NCI-H1048 (cell line): Measurements from ENCODE around the gene TACC2.
"Not testable (repeated sequence)": the region's sequence is repeated elsewhere in the genome, so short reads cannot be mapped to it uniquely, and the experiment has no call there.

Experiments
- DNase-seq: peaks from one replicate; lab custom pipeline; 2025; lab: John Stamatoyannopoulos, UW

TACC2 gene

DNA sequence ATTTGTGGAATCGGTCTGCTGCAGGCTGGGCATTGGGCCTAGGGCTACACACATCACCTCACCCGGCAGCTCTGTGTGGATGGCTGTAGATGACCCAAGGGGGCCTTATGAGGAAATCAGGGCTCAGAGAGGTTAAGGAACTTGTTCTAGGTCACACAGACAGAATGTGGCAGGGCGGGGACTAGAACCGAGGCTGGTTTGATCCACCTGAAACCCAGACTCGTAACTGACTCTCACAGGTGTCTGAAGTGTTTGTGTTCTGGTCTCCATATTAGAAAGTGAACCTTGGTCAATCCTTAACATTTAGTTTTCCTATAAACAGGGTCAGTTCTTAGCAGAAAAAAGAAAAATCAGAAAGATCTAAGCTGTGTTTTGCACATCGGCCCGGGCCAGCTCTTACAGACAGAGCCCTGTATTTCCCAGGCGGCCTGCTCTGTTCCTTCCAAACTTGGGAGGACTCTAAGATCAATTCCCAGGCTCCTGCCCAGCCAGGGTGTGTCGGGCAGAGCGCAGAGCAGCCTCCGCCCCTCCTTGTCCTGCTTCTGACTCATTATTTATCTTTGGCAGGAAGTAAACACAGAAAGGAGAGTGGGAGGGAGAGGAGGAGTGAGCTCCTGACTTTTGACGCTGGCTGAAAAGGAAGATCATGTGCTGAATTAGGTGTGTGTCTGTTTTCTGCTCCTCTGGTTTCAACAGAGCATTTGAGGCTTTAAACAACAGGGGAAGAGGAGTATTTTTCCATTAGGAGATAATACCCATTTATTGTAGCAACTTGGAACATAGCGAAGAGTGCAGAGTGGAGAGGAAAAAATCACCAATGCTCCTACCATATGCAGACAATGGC is 74.1 kb downstream of the TACC2 start:
- no peak for DNase-seq

DNA sequence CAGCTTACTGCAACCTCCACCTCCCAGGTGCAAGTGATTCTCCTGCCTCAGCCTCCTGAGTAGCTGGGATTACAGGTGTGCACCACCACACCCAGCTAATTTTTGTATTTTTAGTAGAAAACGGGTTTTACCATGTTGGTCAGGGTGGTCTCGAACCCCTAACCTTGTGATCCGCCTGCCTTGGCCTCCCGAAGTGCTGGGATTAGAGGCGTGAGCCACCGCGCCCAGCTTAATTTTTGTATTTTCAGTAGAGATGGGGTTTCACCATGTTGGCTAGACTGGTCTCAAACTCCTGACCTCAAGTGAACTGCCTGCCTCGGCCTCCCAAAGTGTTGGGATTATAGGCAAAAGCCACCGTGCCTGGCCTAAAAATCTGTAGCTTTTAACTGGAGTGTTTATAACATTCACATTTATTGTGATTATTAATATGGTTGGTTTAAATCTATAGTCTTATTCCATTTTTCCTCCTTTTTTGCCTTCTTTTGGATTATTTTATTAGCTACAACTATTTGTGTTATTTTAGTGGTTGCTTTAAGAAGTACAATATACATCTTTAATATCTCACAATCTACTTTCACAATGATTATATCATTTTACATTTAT is 77.5 kb downstream of the TACC2 start:
- not testable (repeated sequence) for DNase-seq

DNA sequence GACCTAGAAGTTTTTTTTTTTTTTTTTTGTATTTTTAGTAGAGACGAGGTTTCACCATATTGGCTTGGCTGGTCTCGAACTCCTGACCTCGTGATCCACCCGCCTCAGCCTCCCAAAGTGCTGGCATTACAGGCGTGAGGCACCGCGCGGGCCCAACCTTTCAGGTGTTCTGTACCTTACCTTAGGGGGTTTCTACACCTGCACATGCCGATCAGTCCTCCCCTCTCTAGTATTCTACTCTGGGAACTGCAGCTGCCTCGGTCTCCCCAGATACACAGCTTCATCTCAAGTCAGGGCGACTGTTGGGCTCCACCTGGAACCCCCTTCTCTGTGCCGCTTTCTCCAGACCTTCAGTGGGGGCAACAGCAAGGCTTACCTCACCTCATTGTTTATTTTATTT is 79.9 kb downstream of the TACC2 start:
- no peak for DNase-seq

DNA sequence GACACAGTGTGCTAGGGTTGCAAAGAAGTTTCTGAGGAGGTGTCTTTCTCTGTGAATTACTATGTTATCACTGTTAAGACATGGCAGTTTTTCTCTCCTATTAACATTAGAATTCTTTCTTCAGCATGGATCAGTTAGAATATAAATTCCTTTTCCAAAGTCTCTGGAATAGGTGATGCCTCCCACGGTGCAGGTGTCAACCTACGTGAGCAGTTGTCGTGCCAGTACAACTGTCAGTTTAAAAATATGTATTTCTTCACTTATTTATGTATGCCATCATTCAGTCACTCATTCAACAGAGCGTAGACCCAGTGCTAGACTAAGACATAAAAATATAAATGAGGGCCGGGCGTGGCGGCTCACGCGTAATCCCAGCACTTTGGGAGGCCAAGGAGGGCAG is 83.5 kb downstream of the TACC2 start:
- DNase-seq: no peak

DNA sequence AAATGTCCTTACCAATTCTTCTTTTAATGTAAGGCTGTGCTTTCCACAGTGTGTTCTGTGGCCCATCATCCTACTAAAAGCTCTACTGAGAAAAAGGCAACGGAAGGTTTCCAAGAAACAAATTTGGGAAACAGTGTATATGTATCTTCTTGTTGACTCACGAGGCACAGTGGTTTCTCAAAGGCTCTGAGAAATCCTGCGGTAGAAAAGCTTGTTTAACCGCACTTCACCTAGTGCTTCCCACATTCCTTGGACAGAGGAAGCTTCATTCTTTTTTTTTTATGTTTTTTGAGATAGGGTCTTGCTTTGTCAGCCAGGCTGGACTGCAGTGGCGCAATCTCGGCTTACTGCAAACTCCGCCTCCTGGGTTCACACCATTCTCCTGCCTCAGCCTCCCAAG is 84.5 kb downstream of the TACC2 start:
- no peak for DNase-seq

DNA sequence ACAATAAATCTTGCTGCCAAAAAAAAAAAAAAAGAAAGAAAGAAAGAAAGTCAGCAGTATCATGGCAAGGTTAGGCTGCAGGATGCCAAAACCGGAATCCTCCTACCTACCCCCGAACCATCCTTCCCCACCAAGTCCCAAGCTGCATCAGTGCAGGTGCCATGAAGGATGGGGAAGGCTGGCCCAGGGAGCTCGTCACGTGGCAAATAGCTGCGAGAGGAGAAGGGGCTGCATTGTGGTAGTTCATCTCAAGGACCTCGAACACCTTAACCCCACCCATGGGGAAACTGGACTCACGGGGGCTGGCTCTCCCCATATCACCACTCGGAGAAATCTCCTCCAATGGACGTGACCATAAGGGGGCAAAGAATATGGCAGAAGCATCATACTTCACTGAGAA is 86.2 kb downstream of the TACC2 start:
- no peak for DNase-seq

DNA sequence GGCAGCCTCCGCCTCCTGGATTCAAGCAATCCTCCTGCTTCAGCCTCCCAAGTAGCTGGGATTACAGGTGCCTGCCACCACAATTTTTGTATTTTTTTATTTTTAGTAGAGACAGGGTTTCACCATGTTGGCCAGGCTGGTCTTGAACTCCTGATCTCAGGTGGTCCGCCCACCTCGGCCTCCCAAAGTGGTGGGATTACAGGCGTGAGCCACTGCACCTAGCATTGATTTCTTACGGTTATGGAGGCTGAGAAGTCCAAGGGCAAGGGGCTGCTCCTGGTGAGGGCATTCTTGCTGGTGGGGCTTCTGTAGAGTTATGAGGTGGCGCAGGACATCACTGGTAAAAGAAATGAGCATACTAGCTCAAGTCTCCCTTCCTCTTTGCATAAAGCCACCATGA is 86.9 kb downstream of the TACC2 start:
- DNase-seq: not testable (repeated sequence)

DNA sequence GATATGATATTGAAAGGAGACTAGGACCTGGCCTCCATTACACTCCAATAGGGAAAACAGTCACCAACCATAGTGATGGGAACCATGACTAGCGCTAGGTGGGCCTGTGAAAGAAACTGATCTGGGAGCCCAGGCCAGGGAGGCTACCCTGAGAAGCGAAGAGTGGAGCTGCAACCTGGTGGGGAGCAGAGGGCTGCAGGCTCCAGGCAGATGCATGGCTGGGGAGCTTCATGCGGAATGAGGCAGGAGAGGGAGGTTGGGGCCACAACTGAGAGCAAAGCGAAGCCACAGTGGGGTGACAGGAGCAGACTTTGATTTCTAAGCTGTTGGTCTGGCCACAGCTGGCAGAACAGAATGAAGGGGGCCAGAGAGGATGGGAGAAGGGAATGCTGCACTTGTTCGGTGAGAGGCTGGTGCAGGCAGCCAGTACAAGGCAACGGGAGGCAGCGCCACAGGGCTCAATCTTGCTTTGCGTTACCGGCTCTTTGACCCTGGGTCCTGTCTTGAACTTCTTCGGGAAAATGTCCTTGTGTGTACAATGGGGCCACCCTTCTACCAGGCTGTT is 88.4 kb downstream of the TACC2 start:
- DNase-seq: no peak

DNA sequence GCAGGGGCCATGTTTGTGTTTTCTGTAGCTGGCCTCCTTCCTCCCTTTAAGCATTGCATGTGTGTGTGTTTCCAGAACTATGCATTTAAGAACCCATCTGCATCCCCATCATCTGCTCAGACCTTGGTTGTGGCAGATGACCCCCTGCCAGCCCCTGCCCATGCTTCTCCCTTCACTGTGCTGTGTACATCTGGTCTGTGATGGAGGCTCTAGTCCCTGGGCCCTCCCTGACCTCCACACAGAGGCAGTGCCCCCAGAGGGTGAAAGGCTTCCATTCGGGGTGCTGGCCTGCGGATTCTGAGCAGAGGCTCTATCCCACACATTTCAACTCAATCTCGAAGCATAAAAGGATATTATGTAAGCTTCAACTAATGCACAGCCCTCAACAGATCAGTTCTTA is 89.4 kb downstream of the TACC2 start:
- no peak for DNase-seq

DNA sequence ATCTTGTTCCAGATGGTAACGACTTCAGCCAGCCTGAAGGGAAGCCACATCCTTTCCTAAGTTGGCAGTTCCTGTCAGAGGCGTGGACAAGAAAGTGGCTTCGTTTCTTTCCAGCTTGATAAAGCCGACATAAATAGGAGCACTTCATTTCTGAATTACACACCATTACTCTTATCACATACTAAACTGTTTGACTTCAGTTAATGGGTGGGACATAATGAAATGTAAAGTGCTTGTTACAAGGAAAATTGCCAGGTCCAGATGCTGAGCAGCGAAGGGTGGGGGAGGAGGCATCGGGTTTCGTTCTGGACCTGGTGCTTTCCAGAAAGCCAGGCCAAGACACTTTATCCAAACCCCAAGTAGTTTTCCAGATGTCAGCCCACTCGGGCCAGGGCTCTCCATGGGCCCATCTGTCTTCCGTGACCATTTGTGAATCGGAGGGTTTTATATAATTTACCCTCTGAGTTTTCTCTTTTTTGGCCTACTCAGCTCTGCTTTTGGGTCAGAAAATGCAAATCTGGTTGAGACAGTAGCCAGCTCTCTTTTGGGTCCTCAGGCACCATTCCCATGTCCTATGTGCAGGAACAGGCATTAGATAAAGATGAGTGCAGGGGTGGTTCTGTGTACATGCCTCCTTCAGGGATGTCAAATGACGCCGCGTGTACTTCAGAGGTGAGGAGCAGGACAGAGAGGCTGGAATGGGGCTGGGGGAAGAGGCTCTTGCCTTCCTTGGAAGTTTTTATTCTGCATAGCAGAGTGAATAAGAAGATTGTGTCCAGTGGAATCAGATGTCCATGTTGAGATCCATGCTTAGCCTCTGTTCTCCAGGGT is 90.2 kb downstream of the TACC2 start:
- DNase-seq: no peak

DNA sequence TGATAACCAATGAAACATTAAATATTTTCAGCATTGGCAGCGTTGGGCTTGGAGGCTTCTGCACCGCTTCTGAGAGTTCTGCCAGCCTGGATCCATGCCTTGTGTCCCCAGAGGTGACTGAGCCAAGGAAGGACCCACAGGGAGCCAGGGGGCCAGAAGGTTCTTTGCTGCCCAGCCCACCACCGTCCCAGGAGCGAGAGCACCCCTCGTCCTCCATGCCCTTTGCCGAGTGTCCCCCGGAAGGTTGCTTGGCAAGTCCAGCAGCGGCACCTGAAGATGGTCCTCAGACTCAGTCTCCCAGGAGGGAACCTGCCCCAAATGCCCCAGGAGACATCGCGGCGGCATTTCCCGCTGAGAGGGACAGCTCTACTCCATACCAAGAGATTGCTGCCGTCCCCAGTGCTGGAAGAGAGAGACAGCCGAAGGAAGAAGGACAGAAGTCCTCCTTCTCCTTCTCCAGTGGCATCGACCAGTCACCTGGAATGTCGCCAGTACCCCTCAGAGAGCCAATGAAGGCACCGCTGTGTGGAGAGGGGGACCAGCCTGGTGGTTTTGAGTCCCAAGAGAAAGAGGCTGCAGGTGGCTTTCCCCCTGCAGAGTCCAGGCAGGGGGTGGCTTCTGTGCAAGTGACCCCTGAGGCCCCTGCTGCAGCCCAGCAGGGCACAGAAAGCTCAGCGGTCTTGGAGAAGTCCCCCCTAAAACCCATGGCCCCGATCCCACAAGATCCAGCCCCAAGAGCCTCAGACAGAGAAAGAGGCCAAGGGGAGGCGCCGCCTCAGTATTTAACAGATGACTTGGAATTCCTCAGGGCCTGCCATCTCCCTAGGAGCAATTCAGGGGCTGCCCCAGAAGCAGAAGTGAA is 93.9 kb downstream of the TACC2 start:
- no peak for DNase-seq

DNA sequence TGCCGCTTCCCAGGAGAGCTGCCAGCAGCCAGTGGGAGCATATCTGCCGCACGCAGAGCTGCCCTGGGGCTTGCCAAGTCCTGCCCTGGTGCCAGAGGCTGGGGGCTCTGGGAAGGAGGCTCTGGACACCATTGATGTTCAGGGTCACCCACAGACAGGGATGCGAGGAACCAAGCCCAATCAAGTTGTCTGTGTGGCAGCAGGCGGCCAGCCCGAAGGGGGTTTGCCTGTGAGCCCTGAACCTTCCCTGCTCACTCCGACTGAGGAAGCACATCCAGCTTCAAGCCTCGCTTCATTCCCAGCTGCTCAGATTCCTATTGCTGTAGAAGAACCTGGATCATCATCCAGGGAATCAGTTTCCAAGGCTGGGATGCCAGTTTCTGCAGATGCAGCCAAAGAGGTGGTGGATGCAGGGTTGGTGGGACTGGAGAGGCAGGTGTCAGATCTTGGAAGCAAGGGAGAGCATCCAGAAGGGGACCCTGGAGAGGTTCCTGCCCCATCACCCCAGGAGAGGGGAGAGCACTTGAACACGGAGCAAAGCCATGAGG is 94.6 kb downstream of the TACC2 start:
- no peak for DNase-seq

DNA sequence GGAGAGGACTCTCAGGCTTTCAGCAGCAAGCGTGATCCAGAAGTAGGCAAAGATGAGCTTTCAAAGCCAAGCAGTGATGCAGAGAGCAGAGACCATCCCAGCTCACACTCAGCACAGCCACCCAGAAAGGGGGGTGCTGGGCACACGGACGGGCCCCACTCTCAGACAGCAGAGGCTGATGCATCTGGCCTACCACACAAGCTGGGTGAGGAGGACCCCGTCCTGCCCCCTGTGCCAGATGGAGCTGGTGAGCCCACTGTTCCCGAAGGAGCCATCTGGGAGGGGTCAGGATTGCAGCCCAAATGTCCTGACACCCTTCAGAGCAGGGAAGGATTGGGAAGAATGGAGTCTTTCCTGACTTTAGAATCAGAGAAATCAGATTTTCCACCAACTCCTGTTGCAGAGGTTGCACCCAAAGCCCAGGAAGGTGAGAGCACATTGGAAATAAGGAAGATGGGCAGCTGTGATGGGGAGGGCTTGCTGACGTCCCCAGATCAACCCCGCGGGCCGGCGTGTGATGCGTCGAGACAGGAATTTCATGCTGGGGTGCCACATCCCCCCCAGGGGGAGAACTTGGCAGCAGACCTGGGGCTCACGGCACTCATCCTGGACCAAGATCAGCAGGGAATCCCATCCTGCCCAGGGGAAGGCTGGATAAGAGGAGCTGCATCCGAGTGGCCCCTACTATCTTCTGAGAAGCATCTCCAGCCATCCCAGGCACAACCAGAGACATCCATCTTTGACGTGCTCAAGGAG is 95.5 kb downstream of the TACC2 start:
- DNase-seq: no peak

DNA sequence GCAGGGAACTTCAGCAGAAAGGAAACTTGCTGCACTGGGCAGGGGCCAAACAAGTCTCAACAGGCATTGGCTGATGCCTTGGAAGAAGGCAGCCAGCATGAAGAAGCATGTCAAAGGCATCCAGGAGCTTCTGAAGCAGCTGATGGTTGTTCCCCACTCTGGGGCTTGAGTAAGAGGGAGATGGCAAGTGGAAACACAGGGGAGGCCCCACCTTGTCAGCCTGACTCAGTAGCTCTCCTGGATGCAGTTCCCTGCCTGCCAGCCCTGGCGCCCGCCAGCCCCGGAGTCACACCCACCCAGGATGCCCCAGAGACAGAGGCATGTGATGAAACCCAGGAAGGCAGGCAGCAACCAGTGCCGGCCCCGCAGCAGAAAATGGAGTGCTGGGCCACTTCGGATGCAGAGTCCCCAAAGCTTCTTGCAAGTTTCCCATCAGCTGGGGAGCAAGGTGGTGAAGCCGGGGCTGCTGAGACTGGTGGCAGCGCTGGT is 96.5 kb downstream of the TACC2 start:
- DNase-seq: no peak

DNA sequence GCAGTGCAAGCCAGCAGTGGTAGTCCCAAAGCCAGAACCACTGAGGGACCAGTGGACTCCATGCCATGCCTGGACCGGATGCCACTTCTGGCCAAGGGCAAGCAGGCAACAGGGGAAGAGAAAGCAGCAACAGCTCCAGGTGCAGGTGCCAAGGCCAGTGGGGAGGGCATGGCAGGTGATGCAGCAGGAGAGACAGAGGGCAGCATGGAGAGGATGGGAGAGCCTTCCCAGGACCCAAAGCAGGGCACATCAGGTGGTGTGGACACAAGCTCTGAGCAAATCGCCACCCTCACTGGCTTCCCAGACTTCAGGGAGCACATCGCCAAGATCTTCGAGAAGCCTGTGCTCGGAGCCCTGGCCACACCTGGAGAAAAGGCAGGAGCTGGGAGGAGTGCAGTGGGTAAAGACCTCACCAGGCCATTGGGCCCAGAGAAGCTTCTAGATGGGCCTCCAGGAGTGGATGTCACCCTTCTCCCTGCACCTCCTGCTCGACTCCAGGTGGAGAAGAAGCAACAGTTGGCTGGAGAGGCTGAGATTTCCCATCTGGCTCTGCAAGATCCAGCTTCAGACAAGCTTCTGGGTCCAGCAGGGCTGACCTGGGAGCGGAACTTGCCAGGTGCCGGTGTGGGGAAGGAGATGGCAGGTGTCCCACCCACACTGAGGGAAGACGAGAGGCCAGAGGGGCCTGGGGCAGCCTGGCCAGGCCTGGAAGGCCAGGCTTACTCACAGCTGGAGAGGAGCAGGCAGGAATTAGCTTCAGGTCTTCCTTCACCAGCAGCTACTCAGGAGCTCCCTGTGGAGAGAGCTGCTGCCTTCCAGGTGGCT is 97.7 kb downstream of the TACC2 start:
- DNase-seq: no peak

DNA sequence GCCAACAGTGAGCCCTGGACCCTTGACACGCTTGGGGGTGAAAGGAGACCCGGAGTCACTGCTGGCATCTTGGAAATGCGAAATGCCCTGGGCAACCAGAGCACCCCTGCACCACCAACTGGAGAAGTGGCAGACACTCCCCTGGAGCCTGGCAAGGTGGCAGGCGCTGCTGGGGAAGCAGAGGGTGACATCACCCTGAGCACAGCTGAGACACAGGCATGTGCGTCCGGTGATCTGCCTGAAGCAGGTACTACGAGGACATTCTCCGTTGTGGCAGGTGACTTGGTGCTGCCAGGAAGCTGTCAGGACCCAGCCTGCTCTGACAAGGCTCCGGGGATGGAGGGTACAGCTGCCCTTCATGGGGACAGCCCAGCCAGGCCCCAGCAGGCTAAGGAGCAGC is 98.5 kb downstream of the TACC2 start:
- no peak for DNase-seq

DNA sequence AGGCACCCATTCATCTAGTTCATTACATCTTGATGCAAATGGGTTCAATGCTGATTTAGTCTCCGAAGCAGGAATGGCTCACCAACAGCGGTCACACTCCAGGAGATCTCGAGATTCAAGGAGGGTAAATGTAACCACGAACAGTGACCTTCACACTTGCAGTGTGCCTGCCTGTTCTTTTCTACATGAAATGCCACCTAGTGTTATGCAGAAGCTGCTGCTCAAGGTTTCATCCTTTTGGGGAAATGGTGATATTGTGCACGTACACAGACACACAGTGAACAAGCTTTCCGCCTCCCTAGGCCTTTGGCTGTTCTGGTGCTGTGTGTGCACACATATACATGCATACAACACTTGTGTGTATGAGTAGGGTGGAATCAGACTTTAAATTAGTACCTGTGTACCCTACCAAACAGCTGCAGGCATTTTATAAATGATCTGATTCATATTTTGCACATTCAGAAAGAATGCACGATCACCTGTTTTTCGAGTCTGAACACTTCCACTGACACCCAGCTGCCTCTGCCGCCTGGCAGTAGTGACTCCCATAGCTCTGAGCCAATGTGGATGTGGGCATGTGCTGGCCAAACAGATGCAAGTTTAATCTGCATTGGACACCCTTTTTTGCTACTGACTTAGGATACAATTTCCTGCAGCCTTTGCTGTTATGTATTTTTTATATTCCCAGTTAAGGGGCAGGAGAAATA is 100.5 kb downstream of the TACC2 start:
- no peak for DNase-seq

DNA sequence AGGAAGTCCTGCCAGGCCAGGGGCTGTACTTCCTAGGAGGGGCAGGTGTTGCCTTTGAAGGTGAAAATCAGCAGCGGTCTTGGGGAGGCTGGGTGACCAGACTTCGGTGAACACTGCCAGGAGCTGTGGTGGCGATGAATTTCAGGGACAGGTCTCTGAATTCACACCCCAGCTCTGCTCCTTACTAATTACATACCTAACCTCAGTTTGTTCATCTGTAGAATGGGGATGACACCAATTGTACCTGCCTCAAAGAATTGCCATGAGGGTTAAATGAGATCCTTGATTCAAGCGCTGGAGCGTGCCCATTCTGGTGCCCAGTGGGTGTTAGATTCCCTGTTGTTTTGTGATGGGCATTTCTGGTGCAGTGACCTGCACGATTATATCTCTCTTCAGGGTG is 102.8 kb downstream of the TACC2 start:
- DNase-seq: no peak

DNA sequence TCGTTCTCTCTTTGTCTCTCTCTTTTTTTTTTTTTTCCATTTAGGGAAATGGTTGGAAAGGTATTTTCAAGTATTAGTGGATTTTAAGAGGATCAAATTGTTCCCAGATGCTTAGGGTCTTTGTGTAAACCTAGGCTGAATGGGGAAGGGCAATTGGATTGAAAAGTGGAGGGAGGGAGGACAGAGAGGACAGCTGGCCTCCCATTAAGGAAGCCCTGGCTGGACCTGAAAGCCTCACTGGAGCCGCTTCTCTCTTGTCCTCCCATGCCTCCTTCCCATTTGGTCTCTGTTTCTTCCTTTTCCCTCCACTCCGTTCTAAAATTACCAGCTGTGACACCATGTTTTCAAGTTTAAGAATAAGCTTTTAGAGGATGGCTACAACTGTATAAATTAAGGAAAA is 104.1 kb downstream of the TACC2 start:
- DNase-seq: no peak
